ENCODE results near the gene SMKR1. TPM values are rescaled to one million over a fixed set of nuclear protein-coding genes. Genes with fewer than 3 reads are reported as not detected.

SMKR1 gene
- total and polyA plus RNA-seq, 2 of the 8 experiments (the other 6 are each of a cell fraction or from before 2014, with no cell fraction given), result 0.39 to 1.6 TPM

- TF ChIP-seq CHD7 (IDR thresholded peaks at IDR 0.05; ENCODE audit: insufficient replicate concordance, low read length), result no peak
- TF ChIP-seq BACH1 (IDR thresholded peaks at IDR 0.05; ENCODE audit: low read length), result no peak
- TF ChIP-seq TAF7 (optimal IDR thresholded peaks at IDR 0.05; ENCODE audit: borderline replicate concordance, low read depth, low read length), result no peak
These were observed 2.3 kb upstream of the SMKR1 start (continued) for GRCh38 chr7:129499999-129500398.
